MM.1S (cell line): ENCODE results near the gene ETV6.

Source experiments
- EZH2 ChIP-seq: fragments of 300-600 bp; sonication (generic); optimal IDR thresholded peaks from 2 replicates; pipeline ENCODE3; 2017; ENCODE audit warnings: low read depth, mild to moderate bottlenecking, antibody characterized with exemption, low read length, mixed read lengths
- TF ChIP-seq, protein P1 (sequence below): fragments of 300-600 bp; sonication (generic); IDR thresholded peaks from 2 replicates; pipeline ENCODE4 v1.5.1; 2016; ENCODE audit warnings: antibody characterized with exemption, low read length, mixed read lengths

DNA sequence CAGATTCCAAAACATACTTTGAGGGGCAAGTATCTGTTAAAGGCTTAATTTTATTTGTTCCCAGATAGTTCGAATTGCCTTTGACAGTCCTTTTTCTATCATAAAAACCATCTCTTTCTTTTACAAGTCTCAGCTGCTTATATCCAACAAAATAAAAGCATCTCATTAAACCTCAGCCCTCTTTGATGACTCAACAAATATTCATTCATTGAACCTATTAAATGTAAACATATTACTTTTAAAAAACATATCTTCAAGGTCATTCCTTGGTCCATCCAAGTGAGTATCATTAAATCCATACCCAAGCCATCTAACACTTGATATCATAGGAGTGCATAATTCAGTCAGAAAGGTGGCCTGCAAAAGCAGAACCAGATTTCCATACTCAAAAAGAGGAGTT lies 266.6 kb downstream of the ETV6 start:
- TF ChIP-seq EZH2 = no peak
- TF ChIP-seq, protein P1, sequence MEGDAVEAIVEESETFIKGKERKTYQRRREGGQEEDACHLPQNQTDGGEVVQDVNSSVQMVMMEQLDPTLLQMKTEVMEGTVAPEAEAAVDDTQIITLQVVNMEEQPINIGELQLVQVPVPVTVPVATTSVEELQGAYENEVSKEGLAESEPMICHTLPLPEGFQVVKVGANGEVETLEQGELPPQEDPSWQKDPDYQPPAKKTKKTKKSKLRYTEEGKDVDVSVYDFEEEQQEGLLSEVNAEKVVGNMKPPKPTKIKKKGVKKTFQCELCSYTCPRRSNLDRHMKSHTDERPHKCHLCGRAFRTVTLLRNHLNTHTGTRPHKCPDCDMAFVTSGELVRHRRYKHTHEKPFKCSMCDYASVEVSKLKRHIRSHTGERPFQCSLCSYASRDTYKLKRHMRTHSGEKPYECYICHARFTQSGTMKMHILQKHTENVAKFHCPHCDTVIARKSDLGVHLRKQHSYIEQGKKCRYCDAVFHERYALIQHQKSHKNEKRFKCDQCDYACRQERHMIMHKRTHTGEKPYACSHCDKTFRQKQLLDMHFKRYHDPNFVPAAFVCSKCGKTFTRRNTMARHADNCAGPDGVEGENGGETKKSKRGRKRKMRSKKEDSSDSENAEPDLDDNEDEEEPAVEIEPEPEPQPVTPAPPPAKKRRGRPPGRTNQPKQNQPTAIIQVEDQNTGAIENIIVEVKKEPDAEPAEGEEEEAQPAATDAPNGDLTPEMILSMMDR = no peak
